ENCODE measurements around the gene CACNG8.

Gene CACNG8

DNA sequence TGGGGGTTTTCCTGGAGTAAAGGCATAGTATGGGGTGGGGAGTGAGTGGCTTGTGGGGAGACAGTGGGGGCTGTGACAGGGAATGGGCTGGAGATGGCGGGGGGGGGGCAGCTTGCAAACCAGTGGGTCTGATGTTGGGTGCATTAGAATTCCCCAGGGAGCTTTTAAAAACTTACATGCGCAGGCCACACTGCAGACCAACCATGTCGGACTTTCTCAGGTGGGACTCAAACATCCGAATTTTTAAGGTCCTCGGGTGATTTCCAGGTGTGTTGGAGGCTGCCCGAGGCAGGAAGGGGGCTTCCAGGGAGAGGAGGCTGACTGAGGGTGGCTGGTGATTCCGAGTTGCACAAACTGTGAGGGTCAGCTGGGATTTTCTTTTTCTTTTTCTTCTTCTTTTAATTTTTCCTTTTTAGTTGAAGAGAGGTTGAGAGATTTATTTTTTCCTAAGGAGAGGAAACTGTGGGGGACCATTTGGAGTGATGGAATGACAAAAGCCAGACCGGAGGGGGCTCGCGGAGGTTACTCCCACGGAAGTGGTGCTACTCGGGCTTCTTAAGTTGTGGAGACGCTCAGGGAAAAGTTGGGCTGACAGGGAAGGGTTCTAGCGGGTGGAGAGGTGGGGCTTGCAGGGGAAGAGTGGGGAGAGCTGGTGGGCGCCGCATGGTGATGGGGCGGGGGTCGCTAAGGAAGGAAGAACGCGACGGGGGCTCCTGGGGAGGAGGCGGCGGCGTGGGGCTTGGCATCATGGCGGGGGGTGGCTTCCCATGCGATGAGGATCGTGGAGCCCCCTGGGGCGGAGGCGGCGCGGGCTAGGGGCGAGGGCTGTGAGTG, 997 bp upstream of the CACNG8 start:
- DNase-seq (ENCODE audit: extremely low read depth in 1 of 2, low read depth in 1 of 2), result no peak

DNA sequence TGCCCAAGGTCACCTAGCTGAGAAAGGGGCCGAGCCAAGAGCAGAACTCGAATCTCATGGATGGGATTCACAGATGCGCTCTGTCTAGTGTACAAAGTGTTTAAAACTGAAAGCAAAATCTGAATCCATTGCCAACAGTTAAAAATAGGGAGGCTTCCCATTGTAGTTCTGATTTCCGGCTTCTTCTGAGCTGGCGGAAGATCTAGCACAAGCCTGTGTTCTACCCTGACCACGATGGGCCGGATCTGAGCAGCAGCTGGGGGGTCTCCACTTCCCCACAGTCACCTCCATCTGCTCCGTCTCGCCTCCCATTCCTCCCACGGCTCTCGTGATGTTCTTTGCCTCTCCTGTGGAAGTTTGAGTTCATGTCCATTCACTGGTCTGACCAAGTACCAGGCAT, 2.4 kb downstream of the CACNG8 start:
- no peak for DNase-seq (ENCODE audit: extremely low read depth in 1 of 2, low read depth in 1 of 2)

DNA sequence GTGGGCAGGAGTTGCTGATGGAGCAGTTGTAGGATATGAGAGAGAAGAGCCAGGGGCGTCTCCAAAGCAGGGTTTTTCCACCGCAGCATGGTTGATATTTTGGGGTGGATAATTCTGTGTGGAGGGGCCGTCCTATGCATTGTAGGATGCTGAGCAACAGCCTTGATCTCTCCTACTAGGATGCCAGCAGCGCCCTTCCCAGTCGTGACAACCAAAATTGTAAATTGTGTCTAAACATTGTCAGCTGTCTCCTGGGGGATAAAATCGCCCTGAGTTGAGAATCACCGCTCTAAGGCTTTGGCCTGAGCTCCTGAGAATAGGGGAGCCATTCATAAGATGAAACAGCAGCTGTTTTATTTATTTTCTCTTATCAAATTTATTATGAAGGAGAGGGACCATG, 4.2 kb downstream of the CACNG8 start:
- no peak for DNase-seq (ENCODE audit: extremely low read depth in 1 of 2, low read depth in 1 of 2)

GRCh38 chr19:53969366-53969765, 6.6 kb downstream of the CACNG8 start:
- DNase-seq (ENCODE audit: extremely low read depth in 1 of 2, low read depth in 1 of 2), result no peak

DNA sequence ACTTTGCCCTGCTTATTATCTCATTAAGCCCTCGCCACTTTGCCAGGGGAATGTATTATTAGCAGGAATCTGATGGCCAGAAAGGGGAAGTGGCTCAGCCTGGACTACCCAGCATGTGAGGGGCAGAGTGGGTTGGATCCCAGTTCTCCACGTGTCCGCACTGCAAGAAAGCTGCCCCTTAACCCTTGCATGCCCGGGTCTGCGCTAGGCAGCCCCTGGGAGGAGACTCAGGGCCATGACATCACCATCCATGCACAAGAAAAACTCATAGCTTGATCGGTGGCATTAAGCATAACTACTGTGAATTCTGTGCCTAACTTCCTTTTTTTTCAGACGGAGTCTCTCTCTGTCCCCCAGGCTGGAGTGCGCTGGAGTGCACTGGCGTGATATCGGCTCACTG, 8.9 kb downstream of the CACNG8 start:
- DNase-seq (ENCODE audit: extremely low read depth in 1 of 2, low read depth in 1 of 2), result no peak

- peak in 1 of 2 donors; percentile 34 for DNase-seq (ENCODE audit: extremely low read depth in 1 of 2, low read depth in 1 of 2)
Measured at GRCh38 chr19:53977429-53977990, 14.8 kb downstream of the CACNG8 start.

- peak in 1 of 2 donors; percentile 23 for DNase-seq (ENCODE audit: extremely low read depth in 1 of 2, low read depth in 1 of 2)
Measured at GRCh38 chr19:53977991-53978731, 15.4 kb downstream of the CACNG8 start.

- no peak for DNase-seq (ENCODE audit: extremely low read depth in 1 of 2, low read depth in 1 of 2)
Measured at GRCh38 chr19:53978975-53979801, 16.5 kb downstream of the CACNG8 start.

- no peak for DNase-seq (ENCODE audit: extremely low read depth in 1 of 2, low read depth in 1 of 2)
Measured at GRCh38 chr19:53980539-53981375, 18.0 kb downstream of the CACNG8 start.

DNA sequence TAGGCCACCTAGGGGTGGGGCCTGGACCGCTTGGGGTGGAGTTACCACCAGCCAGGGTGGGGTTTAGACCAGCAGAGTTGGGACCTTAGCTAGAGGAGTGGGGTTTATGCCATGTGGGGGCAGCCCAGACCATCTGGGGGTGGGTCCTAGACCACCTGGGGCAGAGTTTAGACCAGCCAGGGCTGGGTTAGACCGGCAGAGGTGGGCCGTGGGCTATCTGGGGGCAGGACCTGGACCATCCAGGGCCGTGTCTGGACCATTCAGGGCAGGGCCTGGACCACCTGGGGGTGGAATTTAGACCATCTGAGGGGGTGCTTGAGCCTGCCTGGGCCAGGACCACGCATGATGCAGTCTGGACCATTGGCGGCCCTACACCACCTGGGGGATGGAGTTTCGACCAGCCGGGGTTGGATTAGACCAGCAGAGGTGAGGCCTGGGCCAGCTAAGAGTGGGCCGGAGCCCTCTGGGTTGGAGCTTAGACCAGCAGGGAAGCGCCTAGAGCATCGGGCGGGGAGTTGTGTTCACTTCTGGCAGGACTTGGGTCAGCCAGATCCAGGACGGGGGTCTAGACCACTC, 18.7 kb downstream of the CACNG8 start:
- no peak for DNase-seq (ENCODE audit: extremely low read depth in 1 of 2, low read depth in 1 of 2)

DNA sequence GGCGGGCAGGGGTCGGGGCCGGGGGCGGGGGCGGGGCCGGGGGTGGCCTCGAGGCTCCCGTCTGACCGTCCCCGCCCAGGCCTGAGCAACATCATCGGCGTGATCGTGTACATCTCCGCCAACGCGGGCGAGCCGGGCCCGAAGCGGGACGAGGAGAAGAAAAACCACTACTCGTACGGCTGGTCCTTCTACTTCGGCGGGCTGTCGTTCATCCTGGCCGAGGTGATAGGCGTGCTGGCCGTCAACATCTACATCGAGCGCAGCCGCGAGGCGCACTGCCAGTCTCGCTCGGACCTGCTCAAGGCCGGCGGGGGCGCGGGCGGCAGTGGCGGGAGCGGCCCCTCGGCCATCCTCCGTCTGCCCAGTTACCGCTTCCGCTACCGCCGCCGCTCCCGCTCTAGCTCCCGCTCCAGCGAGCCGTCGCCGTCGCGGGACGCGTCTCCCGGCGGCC, 19.3 kb downstream of the CACNG8 start:
- no peak for DNase-seq (ENCODE audit: extremely low read depth in 1 of 2, low read depth in 1 of 2)

GRCh38 chr19:53982611-53983010, 19.9 kb downstream of the CACNG8 start:
- no peak for DNase-seq (ENCODE audit: extremely low read depth in 1 of 2, low read depth in 1 of 2)

GRCh38 chr19:53983457-53984289, 20.9 kb downstream of the CACNG8 start:
- DNase-seq (ENCODE audit: extremely low read depth in 1 of 2, low read depth in 1 of 2), result no peak

GRCh38 chr19:53985863-53986262, 23.1 kb downstream of the CACNG8 start:
- DNase-seq (ENCODE audit: extremely low read depth in 1 of 2, low read depth in 1 of 2), result no peak

GRCh38 chr19:53988981-53989380, 26.2 kb downstream of the CACNG8 start:
- no peak for DNase-seq (ENCODE audit: extremely low read depth in 1 of 2, low read depth in 1 of 2)

DNA sequence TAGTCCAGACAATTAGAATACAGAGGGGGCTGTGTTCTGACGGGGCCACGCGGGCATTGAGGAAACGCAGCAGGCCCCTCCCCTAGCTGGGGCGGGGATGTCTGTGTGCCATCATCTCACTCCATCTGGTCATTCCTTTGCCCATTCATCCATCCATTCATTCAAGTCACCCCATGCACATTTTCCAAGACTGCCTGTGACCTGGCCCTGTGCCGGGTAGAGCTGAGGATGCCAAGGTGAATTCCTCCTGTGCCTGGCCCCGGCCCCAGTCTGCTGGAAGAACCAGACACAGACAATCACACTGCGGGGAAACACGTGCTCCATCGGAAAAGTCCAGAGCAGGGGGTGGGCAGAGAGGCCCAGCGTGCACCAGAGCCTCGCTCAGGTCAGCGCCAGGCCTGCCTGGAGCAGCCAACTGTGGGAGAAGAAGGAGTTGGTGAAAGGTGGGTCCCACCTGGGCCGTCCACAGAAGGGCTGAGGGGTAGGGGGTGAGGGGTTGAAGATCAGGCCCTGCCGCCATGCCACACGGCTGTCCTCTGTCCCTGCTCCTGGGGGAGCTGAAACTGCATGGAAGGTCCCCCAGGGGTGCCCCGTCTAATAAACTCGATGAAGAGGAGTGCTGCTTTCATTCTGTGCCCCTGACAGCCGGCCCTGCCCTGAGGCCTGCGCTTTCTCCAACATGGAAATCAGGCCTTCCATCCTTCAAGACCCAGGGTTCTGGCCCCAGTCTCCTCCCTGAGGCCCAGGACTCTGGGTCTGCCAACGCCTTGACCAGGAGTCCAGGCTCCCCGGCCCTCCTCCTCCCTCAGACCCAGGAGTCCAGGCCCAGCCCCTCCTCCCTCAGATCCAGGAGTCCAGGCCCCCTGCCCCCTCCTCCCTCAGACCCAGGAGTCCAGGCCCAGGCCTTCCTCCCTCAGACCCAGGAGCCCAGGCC, 27.1 kb downstream of the CACNG8 start:
- no peak for DNase-seq (ENCODE audit: extremely low read depth in 1 of 2, low read depth in 1 of 2)

GRCh38 chr19:53991224-53992113, 28.7 kb downstream of the CACNG8 start, which contains the start of gene CACNG6:
Gene CACNG6, plus strand, starts transcription at chr19:53991637. Its CDS starts 1,241 bp downstream, at chr19:53992878.
- no peak for DNase-seq (ENCODE audit: extremely low read depth in 1 of 2, low read depth in 1 of 2)
